Inferior parietal cortex (tissue), 1 donor: ENCODE results near the gene DNAJC15.

Experiments
- DNase-seq: peaks from one replicate; pipeline ENCODE4 v3.0.0-alpha.2; 2016; ENCODE audit errors: extremely low spot score

Gene DNAJC15

GRCh38 chr13:43083750-43084149 is 60.4 kb downstream of the DNAJC15 start:
- DNase-seq = no peak

GRCh38 chr13:43085545-43085944 is 62.2 kb downstream of the DNAJC15 start:
- peak; percentile 73 for DNase-seq

- DNase-seq = peak; percentile 21
Measured at GRCh38 chr13:43086181-43086580, 62.8 kb downstream of the DNAJC15 start.

GRCh38 chr13:43088093-43088511 is 64.7 kb downstream of the DNAJC15 start:
- DNase-seq = no peak

- no peak for DNase-seq
Measured at GRCh38 chr13:43089912-43090498, 66.6 kb downstream of the DNAJC15 start.

GRCh38 chr13:43094901-43095300 is 71.5 kb downstream of the DNAJC15 start:
- DNase-seq = no peak

- no peak for DNase-seq
Measured at GRCh38 chr13:43095771-43096719, 72.7 kb downstream of the DNAJC15 start.

- DNase-seq = no peak
Measured at GRCh38 chr13:43100667-43101066, 77.3 kb downstream of the DNAJC15 start.

- no peak for DNase-seq
Measured at GRCh38 chr13:43102304-43102703, 78.9 kb downstream of the DNAJC15 start.

GRCh38 chr13:43107780-43108179 is 84.4 kb downstream of the DNAJC15 start:
- DNase-seq = no peak

GRCh38 chr13:43110036-43110435 is 86.7 kb downstream of the DNAJC15 start:
- DNase-seq = no peak

- DNase-seq = no peak
Measured at GRCh38 chr13:43110658-43111057, 87.3 kb downstream of the DNAJC15 start.

- DNase-seq = no peak
Measured at GRCh38 chr13:43111559-43112400, 88.4 kb downstream of the DNAJC15 start.

GRCh38 chr13:43113603-43114002 is 90.2 kb downstream of the DNAJC15 start:
- DNase-seq = no peak

- DNase-seq = no peak
Measured at GRCh38 chr13:43114504-43114903, 91.1 kb downstream of the DNAJC15 start.

GRCh38 chr13:43115141-43115540 is 91.8 kb downstream of the DNAJC15 start:
- no peak for DNase-seq

- no peak for DNase-seq
Measured at GRCh38 chr13:43116242-43116641, 92.9 kb downstream of the DNAJC15 start.

- no peak for DNase-seq
Measured at GRCh38 chr13:43118521-43118920, 95.1 kb downstream of the DNAJC15 start.

GRCh38 chr13:43119206-43119605 is 95.8 kb downstream of the DNAJC15 start:
- DNase-seq = no peak

GRCh38 chr13:43122791-43123190 is 99.4 kb downstream of the DNAJC15 start:
- DNase-seq = no peak

GRCh38 chr13:43123856-43124255 is 100.5 kb downstream of the DNAJC15 start:
- DNase-seq = no peak

- peak; percentile 43 for DNase-seq
Measured at GRCh38 chr13:43124490-43124889, 101.1 kb downstream of the DNAJC15 start.
